PFSK-1 (cell line): ENCODE measurements around the gene DAGLB.

Experiments
- POLR2AphosphoS5 ChIP-seq: IDR thresholded peaks from 2 replicates; pipeline ENCODE4 v1.6.1; 2012; ENCODE audit warnings: low read depth, mild to moderate bottlenecking, control low read depth, low read length, moderate library complexity
- REST ChIP-seq, 2 experiments: IDR thresholded peaks; 2 replicates each; pipeline versions ENCODE4 v1.6.1 to v1.8.0; 2011 to 2012; ENCODE audit warnings: low read depth in 2 of 2, low read length in 2 of 2, control low read depth in 1 of 2, inconsistent platforms in 1 of 2, mild to moderate bottlenecking in 1 of 2, moderate library complexity in 1 of 2; ENCODE audit not compliant: insufficient read depth in 1 of 2
- TAF1 ChIP-seq: IDR thresholded peaks from 2 replicates; pipeline ENCODE4 v1.6.1; 2012; ENCODE audit warnings: low read length, control low read depth, borderline replicate concordance; ENCODE audit not compliant: insufficient read depth

- TF ChIP-seq POLR2AphosphoS5 (no peak), REST (IDR thresholded peaks at IDR 0.05; ENCODE audit: insufficient read depth in 1 of 2, low read depth in 2 of 2, low read length in 2 of 2) (no peak), TAF1 (no peak)
Observed at GRCh38 chr7:6401536-6401935, 46.2 kb downstream of the DAGLB start.
